ENCODE measurements around the gene GNA15. TPM values are rescaled to one million over a fixed set of nuclear protein-coding genes. Genes with fewer than 3 reads are reported as not detected.

Gene GNA15
- total RNA-seq, 1 donor from 2014 or later, result 0.80 TPM

GRCh38 chr19:3193256-3194105 is 57.6 kb downstream of the GNA15 start:
- H3K4me3 Mint-ChIP-seq, result no peak overlapping the region
- ChIA-PET POLR2A (interaction anchor here (0.7 kb wide), 1 partner anchor 30 kb away, joined by 3 read pairs; no protein-coding TSS in a partner anchor), CTCF (no interaction called here)
- H3K27me3 Mint-ChIP-seq, result no peaks in the 10 kb centered on the region
- peaks cover 20% of the 10 kb centered on the region for H3K4me1 Mint-ChIP-seq
- ATAC-seq (ENCODE audit: low read depth) (no peak), DNase-seq (no peak)
- peaks cover 36% of the 10 kb centered on the region for H3K36me3 Mint-ChIP-seq (ENCODE audit: low read depth)
- no peak overlapping the region for H3K27ac Mint-ChIP-seq
- peaks cover 2% of the 10 kb centered on the region for H3K9me3 Mint-ChIP-seq
- intact Hi-C loops (cut with micrococcal nuclease), result no loop called here
- TF ChIP-seq CTCF (IDR thresholded peaks at IDR 0.05), result no peak

- Mint-ChIP-seq H3K27me3 (no peaks in the 10 kb centered on the region), H3K9me3 (peaks cover 2% of the 10 kb centered on the region), H3K27ac (no peak overlapping the region), H3K36me3 (ENCODE audit: low read depth) (peaks cover 31% of the 10 kb centered on the region), H3K4me3 (no peak overlapping the region), H3K4me1 (peaks cover 11% of the 10 kb centered on the region)
- ATAC-seq (ENCODE audit: low read depth) (no peak), DNase-seq (no peak)
- intact Hi-C loops (cut with micrococcal nuclease), result no loop called here
- no peak for TF ChIP-seq CTCF (IDR thresholded peaks at IDR 0.05)
- CTCF ChIA-PET, result no interaction called here
- POLR2A ChIA-PET, result interaction anchor here (0.7 kb wide), 1 partner anchor 29 kb away, joined by 3 read pairs; no protein-coding TSS in a partner anchor
These were observed 58.6 kb downstream of the GNA15 start for GRCh38 chr19:3194106-3195087.

- no peaks in the 10 kb centered on the region for H3K27me3 Mint-ChIP-seq
- H3K9me3 Mint-ChIP-seq, result peaks cover 2% of the 10 kb centered on the region
- DNase-seq, result no peak
- ATAC-seq (ENCODE audit: low read depth), result no peak
- no peak overlapping the region for H3K4me3 Mint-ChIP-seq
- TF ChIP-seq CTCF (IDR thresholded peaks at IDR 0.05), result no peak
- CTCF ChIA-PET, result no interaction called here
- no peak overlapping the region for H3K27ac Mint-ChIP-seq
- POLR2A ChIA-PET, result no interaction called here
- intact Hi-C loops (cut with micrococcal nuclease), result no loop called here
- H3K36me3 Mint-ChIP-seq (ENCODE audit: low read depth), result peaks cover 40% of the 10 kb centered on the region
- H3K4me1 Mint-ChIP-seq, result peaks cover 7% of the 10 kb centered on the region
These were observed 60.5 kb downstream of the GNA15 start for GRCh38 chr19:3196064-3196932.

- Mint-ChIP-seq H3K27ac (no peak overlapping the region), H3K4me1 (peaks cover 5% of the 10 kb centered on the region), H3K36me3 (ENCODE audit: low read depth) (peaks cover 42% of the 10 kb centered on the region), H3K9me3 (peaks cover 2% of the 10 kb centered on the region), H3K4me3 (no peak overlapping the region), H3K27me3 (no peaks in the 10 kb centered on the region)
- no peak for TF ChIP-seq CTCF (IDR thresholded peaks at IDR 0.05)
- intact Hi-C loops (cut with micrococcal nuclease), result no loop called here
- ChIA-PET POLR2A (no interaction called here), CTCF (no interaction called here)
- DNase-seq (no peak), ATAC-seq (ENCODE audit: low read depth) (no peak)
These were observed 61.0 kb downstream of the GNA15 start for GRCh38 chr19:3196933-3197205.
